NK-92 (cell line): ENCODE measurements around the gene RBM18.

ENCODE experiments used
- DNase-seq: peaks from one replicate; lab custom pipeline; 2025; ENCODE audit not compliant: unreplicated experiment; lab: John Stamatoyannopoulos, UW

The RBM18 gene

DNA sequence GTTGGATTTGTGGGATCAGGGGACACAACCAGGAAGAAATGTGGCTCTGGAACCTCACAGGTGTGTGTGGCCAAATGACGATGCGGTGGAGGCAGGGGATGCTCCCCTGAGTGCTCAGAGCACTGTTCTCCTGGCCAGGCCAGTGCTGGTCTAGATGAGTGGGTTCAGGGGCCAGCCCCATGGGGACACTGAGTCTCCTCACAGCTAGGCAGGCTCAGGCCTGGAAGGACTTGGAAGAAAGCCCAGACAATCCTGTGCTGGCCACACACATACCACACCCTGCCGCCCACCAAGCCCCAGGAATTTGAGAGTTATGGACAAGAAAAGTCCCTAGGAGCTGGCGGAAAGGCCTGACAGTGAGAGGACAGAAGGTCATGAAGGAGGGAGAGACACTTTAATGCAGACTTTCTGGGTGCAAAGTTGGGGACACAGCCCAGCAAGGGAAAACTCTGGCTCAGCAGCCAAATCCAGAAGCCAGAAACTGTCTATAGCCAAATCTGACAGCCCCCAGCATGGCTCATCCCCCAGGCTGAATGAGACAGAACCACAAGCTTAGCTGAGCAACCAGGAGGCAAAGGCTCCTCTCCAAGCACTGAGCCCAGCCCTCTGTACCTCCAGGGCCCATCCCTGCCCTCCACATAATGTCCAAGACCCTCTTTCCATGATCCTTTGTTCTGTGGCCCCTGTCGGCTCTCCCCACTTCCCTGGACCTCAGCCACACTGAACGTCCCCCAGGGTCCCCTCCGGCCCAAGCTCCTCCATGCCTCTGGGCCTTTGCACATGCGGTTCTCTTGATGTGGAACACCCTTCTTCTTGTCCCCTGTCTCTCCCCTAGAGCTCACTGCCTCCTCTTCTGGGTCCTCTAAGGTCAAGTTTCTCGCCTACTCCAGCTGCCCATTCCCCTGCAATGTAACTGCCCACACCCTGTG lies 58.3 kb downstream of the RBM18 start:
- no peak for DNase-seq

DNA sequence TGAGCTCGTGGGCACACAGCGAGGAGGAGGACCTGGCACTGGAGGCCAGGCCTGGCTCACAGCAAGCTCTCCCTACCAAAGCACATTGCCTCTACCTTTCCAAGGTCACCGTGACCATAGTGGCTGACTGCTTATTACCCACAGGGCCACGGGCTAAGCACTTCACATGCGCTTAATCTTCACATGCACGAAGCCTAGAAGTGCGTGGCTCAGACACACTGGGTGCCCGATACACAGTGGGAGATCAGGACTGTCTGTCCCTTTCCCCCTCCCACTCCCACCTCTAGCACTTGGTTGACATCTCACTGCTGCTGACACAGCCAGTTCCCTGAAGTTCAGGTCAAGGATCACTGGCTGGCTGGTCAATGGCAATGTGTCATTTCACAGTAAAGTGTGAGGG lies 59.5 kb downstream of the RBM18 start:
- no peak for DNase-seq

DNA sequence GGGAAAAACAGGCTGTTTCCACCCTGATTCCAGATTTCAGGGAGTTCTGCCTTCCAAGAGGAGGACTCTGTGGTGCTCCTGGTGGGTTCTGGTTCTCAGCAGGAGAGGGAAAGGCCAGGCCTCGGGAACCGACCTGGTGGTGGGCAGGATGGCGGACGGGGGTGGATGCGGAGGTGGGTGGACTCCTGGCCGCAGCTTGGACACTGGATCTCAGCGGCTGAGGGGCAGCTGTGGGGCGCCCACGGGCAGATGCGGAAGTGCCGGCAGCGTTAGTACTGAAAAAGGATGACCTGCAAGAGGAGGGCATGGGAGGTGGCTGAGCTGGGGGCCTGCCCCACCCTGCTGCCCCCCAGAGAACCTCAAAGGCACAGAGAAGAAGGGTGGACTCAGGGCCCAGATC lies 60.1 kb downstream of the RBM18 start:
- DNase-seq = no peak

DNA sequence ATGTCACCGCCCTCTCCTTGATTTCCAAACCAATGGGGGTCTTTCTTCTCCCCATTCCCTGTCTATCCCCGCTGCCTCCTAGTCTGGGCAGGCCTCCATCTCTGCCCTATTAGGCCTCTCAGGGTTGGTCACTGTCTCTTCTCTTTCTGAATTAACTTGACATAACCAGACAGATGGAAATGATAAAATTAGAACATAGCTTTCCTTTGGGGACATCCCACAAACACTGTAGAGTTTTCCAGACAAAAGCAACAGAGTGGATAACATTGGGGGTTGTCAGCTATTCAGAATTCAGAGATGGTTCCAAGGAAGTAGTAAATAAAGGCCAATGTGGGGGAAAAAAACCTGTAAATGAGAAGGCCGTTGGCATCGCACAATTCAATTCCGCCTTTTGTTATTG lies 60.6 kb downstream of the RBM18 start:
- DNase-seq = no peak

DNA sequence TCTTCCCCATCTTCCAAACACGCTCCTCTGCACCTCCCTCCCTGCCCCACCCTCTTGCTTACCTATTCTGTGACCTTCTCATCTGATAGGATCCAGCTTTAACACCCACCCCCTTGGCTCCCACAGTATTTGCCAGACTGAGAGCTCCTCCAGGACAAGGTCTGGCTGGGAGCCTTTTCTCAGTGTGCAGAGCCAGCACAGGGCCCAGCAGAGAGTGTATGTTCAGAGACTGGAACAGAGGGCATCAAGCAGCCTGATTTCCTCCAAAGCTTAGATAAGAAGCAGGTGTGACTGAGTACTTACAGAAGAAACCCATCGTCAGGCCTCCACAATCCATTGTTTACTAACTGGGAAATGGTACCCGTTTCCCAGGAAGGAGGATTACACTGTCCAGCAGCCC lies 62.5 kb downstream of the RBM18 start:
- DNase-seq = no peak

DNA sequence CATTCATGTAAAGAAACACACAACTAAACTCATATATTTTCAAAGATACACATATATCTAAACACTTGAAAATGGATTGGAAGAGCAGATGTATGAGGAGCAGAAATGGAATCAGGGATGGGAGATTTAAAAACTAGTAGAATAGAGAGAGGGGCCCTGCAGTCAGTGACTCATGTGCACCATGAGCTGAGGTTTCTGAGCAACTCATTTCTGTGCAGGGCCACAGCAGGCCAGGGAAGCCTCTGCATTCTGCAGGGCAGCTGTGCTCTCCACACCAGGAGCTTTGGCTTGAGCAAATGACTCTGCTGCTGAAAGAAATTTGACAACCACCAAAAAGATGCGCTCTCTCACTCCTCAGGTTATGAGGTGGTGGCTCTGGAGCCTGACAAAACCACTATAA lies 63.0 kb downstream of the RBM18 start:
- DNase-seq = no peak

DNA sequence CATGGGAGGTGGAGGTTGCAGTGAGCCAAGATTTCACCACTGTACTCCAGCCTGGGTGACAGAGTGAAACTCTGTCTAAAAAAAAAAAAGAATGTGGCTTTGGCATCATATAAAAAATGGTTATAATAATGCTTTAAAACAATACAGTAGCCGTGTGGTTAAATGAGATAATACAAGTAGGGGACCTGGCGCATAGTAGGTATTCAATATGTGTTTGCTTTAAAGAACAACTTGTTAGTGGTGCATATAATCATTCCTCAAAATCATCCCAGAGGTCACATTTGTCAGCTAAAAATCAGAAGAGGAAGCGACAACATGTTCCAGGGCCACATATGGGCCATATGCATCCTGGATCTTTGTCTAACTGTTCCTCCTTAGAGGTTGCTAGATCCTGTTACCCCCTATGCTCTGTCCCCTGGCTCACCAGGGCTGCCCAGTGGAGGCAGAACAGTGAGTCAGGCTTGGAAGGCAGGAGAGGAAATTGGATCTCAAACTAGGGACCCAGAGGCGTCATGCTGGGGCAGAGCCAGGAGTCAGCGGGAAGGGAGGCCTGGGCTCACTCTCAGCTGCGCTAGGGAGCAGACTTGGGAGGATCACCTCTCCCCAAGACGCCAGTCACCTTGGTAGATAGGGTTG lies 63.6 kb downstream of the RBM18 start:
- no peak for DNase-seq

DNA sequence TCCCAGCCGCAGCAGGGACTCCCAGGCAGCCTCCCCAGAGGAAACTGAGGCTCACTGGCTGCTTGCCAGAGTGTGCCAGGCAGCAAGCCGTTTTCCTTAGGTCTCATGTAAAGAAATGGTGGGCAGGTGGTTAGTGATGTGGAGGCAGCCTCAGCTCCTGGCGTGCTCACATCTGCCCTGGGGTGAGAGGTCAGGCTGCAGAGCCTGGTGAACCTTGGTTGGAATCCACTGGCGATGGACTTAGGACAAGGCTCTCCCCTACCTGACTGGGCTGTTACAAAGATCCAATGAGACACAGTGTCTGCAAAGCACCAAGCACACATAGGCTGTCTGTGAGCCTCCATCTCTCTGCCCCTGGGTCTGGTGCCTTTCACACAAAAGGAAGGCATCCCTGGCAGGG lies 66.8 kb downstream of the RBM18 start:
- no peak for DNase-seq

DNA sequence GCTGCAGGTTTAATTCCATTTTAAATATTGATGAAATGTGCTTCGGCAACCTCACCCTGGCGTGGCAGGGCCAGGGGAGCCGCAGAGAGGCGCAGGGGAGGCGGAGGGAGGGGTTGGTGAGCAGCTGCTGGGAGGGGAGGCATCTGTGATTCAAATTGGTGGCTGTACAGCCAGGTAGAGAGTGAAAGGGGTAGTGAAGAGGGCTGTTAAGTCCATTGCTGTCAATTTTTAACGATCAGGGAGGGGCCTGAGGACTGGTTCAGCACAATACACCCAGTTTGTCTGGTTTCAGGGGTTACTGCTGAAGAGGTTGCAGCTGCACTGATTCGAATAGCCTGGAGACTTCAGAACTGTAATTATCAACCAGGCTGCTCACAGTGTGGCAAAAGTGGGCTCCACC lies 67.2 kb downstream of the RBM18 start:
- no peak for DNase-seq

DNA sequence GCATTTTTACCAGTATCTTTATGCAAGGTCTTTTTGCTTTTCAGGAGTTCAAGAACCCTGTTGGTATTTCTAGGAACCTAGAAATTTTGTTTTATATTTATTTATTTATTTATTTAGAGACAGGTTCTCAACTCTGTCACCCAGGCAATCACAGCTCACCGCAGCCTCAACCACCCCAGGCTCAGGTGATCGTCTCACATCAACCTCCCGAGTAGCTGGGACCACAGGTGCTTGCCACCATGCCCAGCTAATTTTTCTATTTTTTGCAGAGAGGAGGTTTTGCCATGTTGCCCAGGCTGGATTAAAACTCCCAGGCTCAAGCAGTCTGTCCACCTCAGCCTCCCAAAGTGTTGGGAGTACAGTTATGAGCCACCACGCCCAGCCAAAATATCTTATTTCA lies 68.8 kb downstream of the RBM18 start:
- no peak for DNase-seq

DNA sequence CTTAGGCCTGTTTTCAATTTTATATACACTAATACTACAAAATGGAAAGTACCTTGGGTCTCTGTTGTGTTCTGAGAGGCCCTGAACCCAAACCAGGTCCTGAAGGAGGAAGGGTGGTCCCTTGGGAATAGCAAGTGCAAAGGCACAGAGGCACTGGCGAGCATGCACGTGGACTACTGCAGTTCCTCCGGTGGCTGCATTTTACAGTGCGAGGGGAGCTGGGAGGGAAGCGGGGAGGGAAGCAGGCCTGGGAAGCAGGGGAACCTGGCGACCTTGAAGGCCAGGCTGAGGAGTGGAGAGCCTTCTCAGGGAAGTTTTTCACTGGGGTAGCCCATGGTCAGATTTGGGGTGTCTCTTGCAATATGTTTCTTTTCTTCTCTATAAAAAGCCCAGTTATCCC lies 71.0 kb downstream of the RBM18 start:
- no peak for DNase-seq

DNA sequence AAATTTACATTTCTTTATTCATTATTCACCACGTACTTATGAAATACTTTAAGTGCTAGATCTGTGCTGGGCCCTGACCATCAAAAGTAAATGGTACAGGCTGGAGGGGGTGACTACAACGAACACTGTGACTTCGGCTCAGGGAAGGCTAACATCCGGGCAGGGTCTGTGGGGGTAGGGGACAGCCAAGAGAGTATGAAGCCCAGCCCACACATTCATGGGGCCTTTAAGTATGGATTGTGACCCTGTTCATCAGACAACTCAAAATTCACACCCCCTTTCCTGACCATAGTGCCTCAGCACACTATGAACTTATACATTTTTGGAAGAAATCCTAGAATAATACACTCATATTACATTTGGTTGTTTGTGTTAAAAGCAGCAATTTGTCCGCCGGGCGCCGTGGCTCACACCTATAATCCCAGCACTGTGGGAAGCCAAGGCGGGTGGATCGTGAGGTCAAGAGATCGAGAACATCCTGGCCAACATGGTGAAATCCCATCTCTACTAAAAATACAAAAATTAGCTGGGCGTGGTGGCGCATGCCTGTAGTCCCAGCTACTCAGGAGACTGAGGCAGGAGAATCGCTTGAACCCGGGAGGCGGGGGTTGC lies 71.6 kb downstream of the RBM18 start:
- DNase-seq = no peak

DNA sequence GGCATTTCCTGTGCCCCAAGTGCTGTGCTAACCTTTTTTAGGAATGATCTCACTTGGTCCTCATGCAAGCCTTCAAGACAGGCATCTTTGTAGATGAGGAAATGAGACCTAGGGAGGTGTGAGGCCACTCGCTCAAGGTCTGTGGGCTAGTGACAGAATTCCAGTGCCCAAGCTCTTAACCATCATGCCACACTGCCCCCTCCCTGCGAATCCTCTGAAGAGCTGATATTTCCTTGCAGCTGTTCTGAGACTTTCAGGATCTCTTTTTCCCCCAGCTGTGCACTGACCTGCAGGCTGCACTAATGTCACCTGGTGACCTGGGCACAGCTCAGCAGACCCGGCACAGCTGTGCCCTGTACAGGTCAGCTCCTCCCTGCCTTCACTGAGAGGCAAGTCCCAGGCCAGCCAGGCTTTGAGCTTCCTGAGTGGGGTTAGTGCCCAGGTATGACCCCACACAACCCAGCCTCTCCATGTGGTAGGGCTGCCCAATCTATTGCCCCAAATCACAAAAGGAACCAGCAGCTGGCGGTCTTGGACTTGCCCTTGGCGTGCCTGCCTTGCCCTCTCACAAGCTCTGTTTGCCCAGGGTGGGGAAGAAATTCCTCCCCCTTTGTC lies 72.3 kb downstream of the RBM18 start:
- DNase-seq = no peak

DNA sequence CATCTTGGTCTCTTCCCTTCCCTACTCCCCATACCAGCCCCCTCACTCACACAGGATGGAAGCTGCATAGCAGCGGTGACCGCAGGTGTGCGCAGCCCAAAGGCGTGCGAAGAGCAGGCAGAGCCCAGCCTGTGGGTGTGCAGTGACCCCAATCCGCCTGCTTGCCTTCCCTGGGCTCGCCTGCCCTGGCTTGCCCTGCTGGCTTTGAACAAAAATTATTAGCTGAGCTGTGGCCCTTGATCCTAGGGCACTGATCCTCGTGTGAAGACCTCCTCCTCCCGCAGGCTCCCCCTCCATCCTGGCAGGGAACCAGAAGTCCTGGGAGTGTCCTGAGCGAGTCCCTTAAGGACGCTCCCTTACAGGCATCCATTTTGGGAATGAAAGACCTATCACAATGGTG lies 73.1 kb downstream of the RBM18 start:
- DNase-seq = no peak

DNA sequence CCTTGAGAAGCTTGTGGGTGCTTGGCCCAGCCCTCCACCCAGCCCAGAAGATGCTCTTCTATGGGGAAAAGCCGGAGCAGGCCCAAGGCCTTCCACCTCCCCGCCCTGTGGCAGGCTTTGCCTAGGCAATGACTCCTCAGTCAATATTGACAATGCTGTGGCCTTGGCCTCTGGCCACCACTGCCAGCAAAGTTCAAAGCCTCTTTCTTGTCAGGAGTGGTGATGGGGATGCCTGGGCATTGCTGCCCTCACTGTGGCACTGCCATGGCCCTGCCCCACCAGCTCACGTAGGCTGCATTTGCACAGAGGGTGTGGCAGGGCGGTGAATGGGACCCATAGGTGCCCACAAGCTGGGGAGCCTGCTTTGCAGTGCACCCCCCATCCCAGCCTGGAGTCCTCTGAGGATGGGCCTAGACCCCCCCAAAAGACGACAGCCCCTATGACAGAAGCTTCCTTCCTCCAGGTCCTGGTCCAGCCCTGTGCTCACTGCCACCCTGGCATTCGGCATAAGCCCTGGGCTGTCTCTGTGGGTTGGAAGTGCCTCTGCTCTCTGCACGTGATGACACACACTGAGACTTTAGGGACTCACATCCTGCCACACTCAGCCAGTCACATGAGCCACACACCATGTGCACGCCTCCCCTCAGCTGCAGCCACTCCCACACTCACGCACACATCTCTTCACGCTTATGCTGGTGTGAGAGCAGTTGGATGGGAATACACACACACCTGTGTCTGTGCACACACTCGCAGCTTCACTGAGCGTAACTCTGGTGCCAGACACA lies 73.9 kb downstream of the RBM18 start:
- no peak for DNase-seq

DNA sequence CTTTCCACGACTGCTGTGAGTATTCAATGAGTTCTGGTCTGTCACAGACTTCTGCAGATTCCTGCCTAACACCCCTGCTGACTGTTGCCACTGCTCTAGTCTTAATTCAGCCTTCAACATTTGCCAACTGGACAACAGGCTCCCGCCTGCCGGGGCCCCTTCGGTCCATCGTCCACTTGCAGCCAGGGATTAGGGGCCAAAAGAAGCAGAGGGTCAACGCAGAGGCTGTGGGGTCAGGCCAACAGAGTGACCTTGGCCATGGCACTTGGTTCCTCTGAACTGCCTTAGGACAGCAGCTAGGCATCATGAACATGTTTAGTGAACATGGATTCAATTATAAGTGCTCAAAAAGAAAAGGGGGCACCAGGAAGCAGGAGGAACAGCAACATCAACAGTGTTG lies 76.3 kb downstream of the RBM18 start:
- no peak for DNase-seq
